Keratinocyte (primary cell): Measurements from ENCODE around the gene NR1H2. TPM values are rescaled to one million over a fixed set of nuclear protein-coding genes. Genes with fewer than 3 reads are reported as not detected.

Source experiments
- DNase-seq: peaks from one replicate; pipeline ENCODE4 v3.0.0-alpha.2; 2011; ENCODE audit warnings: low read depth, missing footprints, low spot score
- FAIRE-seq: peaks from 2 replicates; lab custom pipeline; 2011; peaks lifted over from hg19 to GRCh38; lab: Jason Lieb, UNC
- H2AFZ ChIP-seq: 2 replicates; pipeline ENCODE4 v1.6.0; 2012; ENCODE audit warnings: low read length, control low read depth, inconsistent platforms; ENCODE audit not compliant: control insufficient read depth
- H3K27ac ChIP-seq: 2 replicates; pipeline ENCODE4 v1.5.1; 2011; ENCODE audit warnings: low read length; ENCODE audit not compliant: control insufficient read depth, insufficient read depth
- H3K27me3 ChIP-seq: 3 replicates; pipeline ENCODE4 v1.6.0; 2011; ENCODE audit warnings: low read length; ENCODE audit not compliant: control insufficient read depth, insufficient read depth; ENCODE audit errors: extremely low read depth
- H3K36me3 ChIP-seq, 2 experiments: 2 replicates in 1 of 2; 3 replicates in 1 of 2; pipeline ENCODE4 v1.5.1; 2011; ENCODE audit warnings: low read length in 2 of 2, mild to moderate bottlenecking in 1 of 2; ENCODE audit not compliant: control insufficient read depth in 2 of 2, insufficient read depth in 2 of 2; ENCODE audit errors: extremely low read depth in 1 of 2
- H3K4me1 ChIP-seq: 3 replicates; pipeline ENCODE4 v1.5.1; 2011; ENCODE audit warnings: low read length; ENCODE audit not compliant: control insufficient read depth, insufficient read depth; ENCODE audit errors: extremely low read depth
- H3K4me2 ChIP-seq: 3 replicates; pipeline ENCODE4 v1.6.0; 2011; ENCODE audit warnings: low read depth, low read length; ENCODE audit not compliant: control insufficient read depth, insufficient read depth; ENCODE audit errors: extremely low read depth
- H3K4me3 ChIP-seq, 3 experiments: fragments of 200-600 bp in 1 of 3; sonication (generic) in 1 of 3; 2 replicates in 2 of 3; 3 replicates in 1 of 3; pipeline ENCODE4 v1.5.1; 2011 to 2016; ENCODE audit warnings: low read length in 3 of 3, mild to moderate bottlenecking in 3 of 3, control low read depth in 2 of 3, inconsistent platforms in 1 of 3, low read depth in 1 of 3, mixed read lengths in 1 of 3, mixed run types in 1 of 3, moderate library complexity in 1 of 3; ENCODE audit not compliant: control insufficient read depth in 2 of 3, insufficient read depth in 2 of 3; ENCODE audit errors: extremely low read depth in 1 of 3
- H3K79me2 ChIP-seq: 2 replicates; pipeline ENCODE4 v1.6.0; 2012; ENCODE audit warnings: low read length; ENCODE audit not compliant: control insufficient read depth, insufficient read depth
- H3K9ac ChIP-seq: 3 replicates; pipeline ENCODE4 v1.6.0; 2011; ENCODE audit warnings: low read length; ENCODE audit not compliant: control insufficient read depth, insufficient read depth; ENCODE audit errors: extremely low read depth
- H3K9me1 ChIP-seq: 3 replicates; pipeline ENCODE4 v1.6.0; 2011; ENCODE audit warnings: low read length; ENCODE audit not compliant: control insufficient read depth, insufficient read depth; ENCODE audit errors: extremely low read depth
- H3K9me3 ChIP-seq: 2 replicates; pipeline ENCODE4 v1.5.1; 2012; ENCODE audit warnings: low read depth, low read length; ENCODE audit not compliant: control insufficient read depth
- H4K20me1 ChIP-seq: 3 replicates; pipeline ENCODE4 v1.6.0; 2011; ENCODE audit warnings: low read length; ENCODE audit not compliant: control insufficient read depth, insufficient read depth; ENCODE audit errors: extremely low read depth
- CTCF ChIP-seq, 3 experiments: IDR thresholded peaks in 1 of 3; conservative IDR thresholded peaks in 1 of 3; optimal IDR thresholded peaks in 1 of 3; 2 replicates in 2 of 3; 3 replicates in 1 of 3; pipeline versions ENCODE3 to v1.5.1; 2011; ENCODE audit warnings: low read length in 3 of 3, mild to moderate bottlenecking in 3 of 3, moderate library complexity in 2 of 3, control low read depth in 1 of 3, inconsistent platforms in 1 of 3; ENCODE audit not compliant: insufficient read depth in 2 of 3; ENCODE audit errors: extremely low read depth in 1 of 3
- EZH2 ChIP-seq: IDR thresholded peaks from one replicate; pipeline ENCODE4 v1.6.1; 2012; ENCODE audit warnings: inconsistent platforms, mild to moderate bottlenecking, low read length, moderate library complexity
- dilution Hi-C: fragments of 300-500 bp; cut with MboI; formaldehyde crosslinking; loops from one replicate; pipeline ENCODE4 v1.7.0; 2020; ENCODE audit warnings: low sequenced_read_pairs; ENCODE audit not compliant: extremely low pct_ligation_motif_present
- polyA plus RNA-seq, 5 experiments: library from polyadenylated mRNA; depleted of rRNA in 3 of 5; stranded (reverse) in 3 of 5; stranded (forward) in 1 of 5; unstranded in 1 of 5; fragments of >200 nt; gene quantifications; 1 replicate in 1 of 5; 2 replicates in 3 of 5; 3 replicates in 1 of 5; pipeline versions ENCODE4 v1.2.1 to v1.2.3, GENCODE V29; 2011 to 2012; ENCODE audit warnings: missing spikeins in 2 of 5, low read depth in 1 of 5, low replicate concordance in 1 of 5

Gene NR1H2
- polyA plus RNA-seq, 1 donor (not counting 4 experiments of a cell fraction or from before 2014, with no cell fraction given), result 19.5 TPM

GRCh38 chr19:50358483-50359327 is 17.6 kb upstream of the NR1H2 start:
- no peaks in the 10 kb centered on the region for H3K79me2 ChIP-seq
- DNase-seq (no peak), FAIRE-seq (no peak)
- dilution Hi-C loops, result no loop called here
- H3K9ac ChIP-seq, result no peak overlapping the region
- TF ChIP-seq CTCF (optimal IDR thresholded peaks at IDR 0.05 in 1 of 3, IDR thresholded peaks at IDR 0.05 in 1 of 3, conservative IDR thresholded peaks at IDR 0.05 in 1 of 3; ENCODE audit: extremely low read depth in 1 of 3, insufficient read depth in 2 of 3, low read length in 3 of 3), result no peak
- TF ChIP-seq EZH2, result no peak
- peaks cover 4% of the 10 kb centered on the region for H3K27me3 ChIP-seq
- no peaks in the 10 kb centered on the region for H3K9me3 ChIP-seq
- H3K4me2 ChIP-seq, result no peak overlapping the region
- peaks cover 3% of the 10 kb centered on the region for H3K4me1 ChIP-seq
- H3K4me3 ChIP-seq, result peak overlapping the region in 1 of 3 experiments; percentile 37
- H2AFZ ChIP-seq, result no peak overlapping the region
- H4K20me1 ChIP-seq, result no peaks in the 10 kb centered on the region
- H3K36me3 ChIP-seq, result no peaks in the 10 kb centered on the region
- no peaks in the 10 kb centered on the region for H3K9me1 ChIP-seq
- H3K27ac ChIP-seq, result no peak overlapping the region

GRCh38 chr19:50359328-50359818 is 16.9 kb upstream of the NR1H2 start:
- DNase-seq (no peak), FAIRE-seq (no peak)
- no peak overlapping the region for H3K4me3 ChIP-seq
- no peaks in the 10 kb centered on the region for H3K36me3 ChIP-seq
- no peak for TF ChIP-seq CTCF (optimal IDR thresholded peaks at IDR 0.05 in 1 of 3, IDR thresholded peaks at IDR 0.05 in 1 of 3, conservative IDR thresholded peaks at IDR 0.05 in 1 of 3; ENCODE audit: extremely low read depth in 1 of 3, insufficient read depth in 2 of 3, low read length in 3 of 3)
- TF ChIP-seq EZH2, result no peak
- no peak overlapping the region for H3K9ac ChIP-seq
- no peaks in the 10 kb centered on the region for H3K79me2 ChIP-seq
- no peak overlapping the region for H3K4me2 ChIP-seq
- dilution Hi-C loops, result no loop called here
- H3K4me1 ChIP-seq, result peaks cover 3% of the 10 kb centered on the region
- H2AFZ ChIP-seq, result no peak overlapping the region
- no peaks in the 10 kb centered on the region for H3K9me1 ChIP-seq
- H3K9me3 ChIP-seq, result no peaks in the 10 kb centered on the region
- no peak overlapping the region for H3K27ac ChIP-seq
- no peaks in the 10 kb centered on the region for H4K20me1 ChIP-seq
- H3K27me3 ChIP-seq, result peaks cover 4% of the 10 kb centered on the region
